OCI-M2 (cell line): ENCODE data around the gene ZNF616.

ENCODE experiments used
- DNase-seq: peaks from one replicate; lab custom pipeline; 2025; ENCODE audit not compliant: unreplicated experiment; lab: John Stamatoyannopoulos, UW

ZNF616 gene

DNA sequence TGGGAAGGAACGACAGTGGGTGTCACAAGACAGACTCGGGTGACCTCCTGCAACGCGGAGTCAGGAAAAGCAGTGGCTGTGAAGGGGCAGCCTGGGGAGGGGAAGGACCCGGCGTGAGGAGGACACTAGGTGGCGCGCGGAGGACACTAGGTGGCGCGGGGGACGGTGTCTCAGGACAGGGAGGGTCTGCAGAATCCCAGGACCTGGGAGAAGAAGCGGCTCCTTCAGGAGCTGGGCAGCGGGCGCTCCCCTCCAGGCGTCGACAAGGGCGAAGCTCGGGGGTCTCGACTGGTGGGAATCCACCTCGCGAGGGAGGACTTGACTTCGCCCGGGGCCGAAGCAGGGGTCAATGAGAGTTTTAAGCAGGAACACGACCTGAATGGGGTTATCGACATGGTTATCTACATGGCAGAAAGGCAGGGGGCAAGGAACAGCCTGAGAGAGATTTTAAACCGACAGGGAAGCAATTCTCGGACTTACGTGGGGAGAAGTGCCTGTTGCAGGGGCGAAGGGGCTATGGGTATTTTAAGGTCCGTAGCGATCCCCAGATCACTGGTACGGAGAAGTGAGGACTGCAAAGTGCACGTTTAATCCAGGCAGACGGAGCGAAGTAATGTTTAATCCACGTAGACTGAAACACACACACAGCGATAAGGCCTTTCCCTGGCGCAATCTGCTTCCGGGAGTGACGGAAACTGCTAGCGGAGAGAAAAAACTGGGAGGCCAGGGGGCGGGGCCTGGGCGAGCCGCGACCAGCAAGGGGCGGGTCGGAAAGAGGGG lies at the start of gene ZNF616:
ZNF616 (minus strand) TSS at position 687 of the 780 bp plus-strand sequence. CDS start 9,426 bp downstream, outside the sequence.
- DNase-seq: peak; percentile 59

GRCh38 chr19:52188822-52189734 lies 49.3 kb upstream of the ZNF616 start:
- no peak for DNase-seq

DNA sequence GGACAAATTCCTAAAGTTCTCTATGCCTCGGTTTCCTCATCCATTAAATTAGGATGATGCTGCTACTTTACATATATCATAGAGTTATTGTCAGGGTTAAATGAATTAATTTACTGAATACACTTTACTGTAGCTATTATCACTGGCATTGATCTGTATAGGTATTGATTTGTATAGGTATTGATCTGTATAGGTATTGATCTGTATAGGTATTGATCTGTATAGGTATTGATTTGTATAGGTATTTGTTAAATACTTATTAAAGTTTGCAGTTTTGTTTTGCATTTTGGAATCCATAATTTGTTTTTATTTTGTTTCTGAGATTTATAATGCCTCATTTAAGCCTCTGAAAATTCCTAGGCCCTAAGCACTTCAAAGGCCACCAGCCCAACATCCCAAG lies 47.7 kb upstream of the ZNF616 start:
- no peak for DNase-seq

DNA sequence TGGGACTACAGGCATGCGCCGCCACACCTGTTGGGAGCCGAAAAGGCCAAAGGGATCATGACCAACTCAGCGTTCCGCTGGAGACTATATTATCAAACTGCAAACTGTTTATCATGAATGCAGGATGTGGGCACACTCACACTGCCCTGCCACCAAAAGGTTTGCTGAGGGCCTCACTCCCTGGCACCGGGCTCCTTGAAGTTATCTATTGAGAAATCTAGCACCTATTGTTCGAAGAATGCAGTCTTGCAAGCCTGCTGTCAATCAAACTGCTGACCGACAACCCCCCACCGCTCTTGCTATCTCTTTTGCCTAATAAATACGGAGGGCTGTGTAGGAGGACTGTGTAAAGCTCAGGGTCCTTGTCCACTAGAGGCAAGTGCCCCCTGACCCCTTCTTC lies 36.8 kb upstream of the ZNF616 start:
- DNase-seq: no peak

DNA sequence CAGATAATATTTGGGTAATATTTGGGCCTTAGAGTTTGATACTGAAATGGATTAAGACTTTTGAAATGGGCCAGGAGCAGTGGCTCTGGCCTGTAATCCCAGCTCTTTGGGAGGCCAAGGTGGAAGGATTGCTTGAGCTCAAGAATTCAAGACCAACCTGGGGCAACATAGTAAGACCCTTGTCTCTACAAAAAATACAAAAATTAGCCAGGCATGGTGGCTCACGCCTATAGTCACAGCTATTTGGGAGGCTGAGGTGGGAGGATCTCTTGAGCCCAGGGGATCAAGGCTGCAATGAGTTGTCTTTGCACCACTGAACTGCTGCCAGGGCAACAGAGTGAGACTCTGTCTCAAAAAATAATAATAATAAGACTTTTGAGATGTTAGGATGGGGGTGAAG lies 32.6 kb upstream of the ZNF616 start:
- no peak for DNase-seq

GRCh38 chr19:52171321-52172169 lies 31.8 kb upstream of the ZNF616 start, which contains the start of gene ZNF836:
TSS of gene ZNF836 (minus strand) at chr19:52171621. CDS start at chr19:52168072, 3,549 bp downstream.
- peak; percentile 77 for DNase-seq

- DNase-seq: no peak
Measured at GRCh38 chr19:52170863-52171320, 31.2 kb upstream of the ZNF616 start.

DNA sequence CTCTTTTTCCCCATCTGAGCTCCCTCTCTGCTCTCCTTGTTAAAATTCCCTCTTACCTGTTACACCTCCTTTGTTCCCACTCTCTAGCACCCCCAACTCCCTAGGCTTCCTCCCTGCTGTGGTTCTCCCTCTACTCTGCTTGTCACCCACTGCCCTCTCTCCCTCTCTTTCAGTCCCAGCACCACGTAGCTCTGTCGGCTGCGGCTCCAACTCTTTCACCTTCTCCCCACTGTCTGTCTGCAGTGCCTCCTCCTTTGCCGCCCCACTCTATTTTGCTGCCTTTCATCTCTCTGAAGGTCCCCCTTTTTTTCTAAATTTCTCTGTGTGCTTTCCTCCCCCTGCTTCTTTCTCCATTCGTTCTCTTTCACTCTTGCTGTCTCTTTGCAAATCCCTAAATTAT lies 30.6 kb upstream of the ZNF616 start:
- DNase-seq: no peak

GRCh38 chr19:52155596-52156359 lies 16.0 kb upstream of the ZNF616 start:
- no peak for DNase-seq

- no peak for DNase-seq
Measured at GRCh38 chr19:52148256-52148655, 8.5 kb upstream of the ZNF616 start.

DNA sequence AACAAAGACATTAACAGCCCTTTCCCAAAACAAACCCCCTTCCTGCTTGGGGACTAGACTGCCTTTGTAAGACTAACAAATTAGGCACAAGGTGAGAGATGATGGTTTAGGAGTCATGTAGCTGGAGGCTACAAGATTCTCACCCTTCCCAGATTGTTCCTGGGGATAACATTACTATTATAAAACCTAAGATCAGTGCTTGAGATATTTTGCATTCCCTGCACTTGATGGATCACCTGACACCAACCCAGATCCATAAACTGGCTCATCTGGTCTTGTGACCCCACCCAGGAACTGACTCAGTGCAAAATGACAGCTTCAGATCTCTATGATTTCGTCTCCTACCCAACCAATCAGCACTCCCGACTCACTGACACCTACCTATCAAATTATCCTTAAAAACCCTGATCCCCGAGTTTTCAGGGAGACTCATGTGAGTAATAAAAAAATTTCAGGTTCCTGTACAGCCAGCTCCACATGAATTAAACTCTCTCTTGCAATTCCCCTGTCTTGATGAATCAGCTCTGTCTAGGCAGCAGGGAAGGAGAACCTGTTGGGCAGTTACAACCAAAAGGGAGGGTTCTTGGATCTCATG lies 2.4 kb upstream of the ZNF616 start:
- DNase-seq: no peak

- no peak for DNase-seq
Measured at GRCh38 chr19:52141203-52141602, 1.5 kb upstream of the ZNF616 start.

- no peak for DNase-seq
Measured at GRCh38 chr19:52140032-52140710, 433 bp upstream of the ZNF616 start.

DNA sequence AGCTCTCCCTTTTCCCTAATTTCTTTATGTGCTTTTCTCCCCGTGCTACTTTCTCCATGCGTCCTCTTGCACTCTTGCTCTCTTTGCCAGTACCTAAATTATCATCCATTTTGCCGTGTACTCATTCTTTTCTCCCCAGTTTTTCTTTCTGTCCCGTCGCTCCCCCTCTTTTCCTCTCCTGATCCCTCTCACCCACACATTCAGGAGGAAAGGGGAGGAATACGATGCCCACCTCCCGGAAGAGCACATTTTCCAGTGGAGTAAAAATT lies 821 bp downstream of the ZNF616 start:
- DNase-seq: no peak

- DNase-seq: no peak
Measured at GRCh38 chr19:52138278-52138982, 1.3 kb downstream of the ZNF616 start.

- DNase-seq: no peak
Measured at GRCh38 chr19:52120286-52120685, 19.5 kb downstream of the ZNF616 start.

DNA sequence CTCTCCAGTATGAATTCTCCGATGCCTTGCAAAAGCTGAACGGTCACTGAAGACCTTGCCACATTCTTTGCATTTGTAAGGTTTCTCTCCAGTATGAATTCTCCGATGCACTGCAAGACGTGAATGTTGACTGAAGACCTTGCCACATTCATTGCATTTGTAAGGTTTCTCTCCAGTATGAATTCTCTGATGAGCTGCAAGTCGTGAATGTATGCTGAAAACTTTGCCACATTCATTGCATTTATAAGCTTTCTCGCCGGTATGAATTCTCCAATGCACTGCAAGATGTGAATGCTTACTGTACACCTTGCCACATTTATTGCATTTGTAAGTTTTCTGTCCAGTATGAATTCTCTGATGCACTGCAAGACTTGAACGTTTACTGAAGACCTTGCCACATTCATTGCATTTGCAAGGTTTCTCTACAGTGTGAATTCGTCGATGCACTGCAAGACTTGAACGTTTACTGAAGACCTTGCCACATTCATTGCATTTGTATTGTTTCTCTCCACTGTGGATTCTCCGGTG lies 24.1 kb downstream of the ZNF616 start:
- DNase-seq: no peak

DNA sequence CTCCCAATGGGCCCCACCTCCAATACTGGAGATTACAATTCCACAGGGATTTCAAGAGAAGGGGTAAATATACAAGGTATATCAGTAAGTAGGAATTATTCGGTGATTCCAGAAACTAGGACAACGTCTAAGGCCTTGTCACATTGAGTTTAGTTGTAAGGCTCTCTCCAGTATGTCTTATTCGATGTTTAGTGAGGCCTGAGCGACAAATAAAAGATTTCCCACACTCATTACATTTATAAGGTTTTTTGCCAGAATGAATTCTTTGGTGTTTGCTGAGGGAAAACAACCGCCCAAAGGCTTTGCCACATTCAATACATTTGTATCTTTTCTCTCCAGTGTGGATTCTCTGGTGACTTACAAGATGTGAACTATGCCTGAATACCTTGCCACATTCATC lies 25.0 kb downstream of the ZNF616 start:
- no peak for DNase-seq

GRCh38 chr19:52112624-52113023 lies 27.1 kb downstream of the ZNF616 start:
- DNase-seq: no peak
